Measurements from ENCODE around the gene CD3D.
A peak's percentile ranks its signal among the peaks of the same experiment; 100 is the strongest.

The CD3D gene

GRCh38 chr11:118304227-118304567, 38.3 kb downstream of the CD3D start:
- Histone ChIP-seq H3K9me3 (ENCODE audit: insufficient read depth, low read length, severe bottlenecking) (no peaks in the 10 kb centered on the region), H3K4me3 (ENCODE audit: low read depth in 1 of 2, low read length in 2 of 2) (peak overlapping the region; percentile 26 to 64; a peak in 3 of 4 replicates), H3K4me1 (ENCODE audit: insufficient read depth, low read length) (peaks cover 70% of the 10 kb centered on the region), H3K27ac (ENCODE audit: low read length) (peak overlapping the region; percentile 97), H3K79me2 (ENCODE audit: insufficient read depth, low read length) (peaks cover 74% of the 10 kb centered on the region), H2AFZ (ENCODE audit: low read depth, low read length) (peak overlapping the region; percentile 70), H4K20me1 (ENCODE audit: insufficient read depth, low read length) (no peaks in the 10 kb centered on the region), H3K36me3 (ENCODE audit: insufficient read depth, low read length) (peaks cover 34% of the 10 kb centered on the region), H3K4me2 (ENCODE audit: insufficient read depth, low read length) (peak overlapping the region; percentile 60), H3K9ac (ENCODE audit: low read depth, low read length) (peak overlapping the region; percentile 80), H3K27me3 (ENCODE audit: insufficient read depth, low read length, poor library complexity) (no peaks in the 10 kb centered on the region)
- DNase-seq: no peak
- TF ChIP-seq EZH2 (IDR thresholded peaks at IDR 0.05; ENCODE audit: borderline replicate concordance, low read depth, low read length, severe bottlenecking): no peak
- TF ChIP-seq, protein P1, sequence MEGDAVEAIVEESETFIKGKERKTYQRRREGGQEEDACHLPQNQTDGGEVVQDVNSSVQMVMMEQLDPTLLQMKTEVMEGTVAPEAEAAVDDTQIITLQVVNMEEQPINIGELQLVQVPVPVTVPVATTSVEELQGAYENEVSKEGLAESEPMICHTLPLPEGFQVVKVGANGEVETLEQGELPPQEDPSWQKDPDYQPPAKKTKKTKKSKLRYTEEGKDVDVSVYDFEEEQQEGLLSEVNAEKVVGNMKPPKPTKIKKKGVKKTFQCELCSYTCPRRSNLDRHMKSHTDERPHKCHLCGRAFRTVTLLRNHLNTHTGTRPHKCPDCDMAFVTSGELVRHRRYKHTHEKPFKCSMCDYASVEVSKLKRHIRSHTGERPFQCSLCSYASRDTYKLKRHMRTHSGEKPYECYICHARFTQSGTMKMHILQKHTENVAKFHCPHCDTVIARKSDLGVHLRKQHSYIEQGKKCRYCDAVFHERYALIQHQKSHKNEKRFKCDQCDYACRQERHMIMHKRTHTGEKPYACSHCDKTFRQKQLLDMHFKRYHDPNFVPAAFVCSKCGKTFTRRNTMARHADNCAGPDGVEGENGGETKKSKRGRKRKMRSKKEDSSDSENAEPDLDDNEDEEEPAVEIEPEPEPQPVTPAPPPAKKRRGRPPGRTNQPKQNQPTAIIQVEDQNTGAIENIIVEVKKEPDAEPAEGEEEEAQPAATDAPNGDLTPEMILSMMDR (IDR thresholded peaks at IDR 0.05; ENCODE audit: borderline replicate concordance, extremely low read depth, low read length, poor library complexity, severe bottlenecking): no peak
- ATAC-seq (ENCODE audit: insufficient read depth, low read depth): peak; percentile 72

DNA sequence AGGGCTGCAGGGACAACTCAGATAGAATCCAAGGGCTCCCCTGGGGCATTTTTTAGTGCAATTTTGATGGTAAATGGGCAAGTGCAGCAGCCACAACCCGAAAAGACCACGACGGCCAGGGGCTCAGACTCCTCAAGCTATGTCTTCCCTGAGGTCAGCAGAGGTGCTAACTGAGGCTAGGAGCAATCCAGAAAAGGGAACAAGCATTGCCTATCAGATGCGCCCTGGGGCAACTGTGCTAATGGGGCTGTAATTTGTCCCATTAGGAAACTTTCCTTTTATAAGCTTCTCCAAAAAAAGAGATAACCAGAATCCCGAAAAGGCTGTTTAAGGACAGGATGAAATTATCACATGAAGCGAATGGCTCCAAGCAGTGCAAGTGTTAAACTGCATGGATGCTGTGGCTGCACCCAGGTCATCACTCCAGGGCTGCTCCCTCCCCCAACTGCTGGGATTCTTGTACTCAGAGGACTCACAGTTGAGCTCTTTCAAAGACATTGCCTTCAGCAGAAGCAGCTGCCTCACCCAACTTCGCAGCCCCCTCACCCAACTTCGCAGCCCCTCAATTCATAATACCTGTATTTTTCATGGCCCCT, 40.8 kb downstream of the CD3D start:
- DNase-seq (no peak), ATAC-seq (ENCODE audit: insufficient read depth, low read depth) (no peak)
- no peaks in the 10 kb centered on the region for H3K9me3 ChIP-seq (ENCODE audit: insufficient read depth, low read length, severe bottlenecking)
- H3K4me3 ChIP-seq (ENCODE audit: low read depth in 1 of 2, low read length in 2 of 2): no peak overlapping the region
- H3K36me3 ChIP-seq (ENCODE audit: insufficient read depth, low read length): peaks cover 9% of the 10 kb centered on the region
- no peak overlapping the region for H2AFZ ChIP-seq (ENCODE audit: low read depth, low read length)
- H3K4me2 ChIP-seq (ENCODE audit: insufficient read depth, low read length): no peak overlapping the region
- no peaks in the 10 kb centered on the region for H3K27me3 ChIP-seq (ENCODE audit: insufficient read depth, low read length, poor library complexity)
- no peak overlapping the region for H3K9ac ChIP-seq (ENCODE audit: low read depth, low read length)
- H3K4me1 ChIP-seq (ENCODE audit: insufficient read depth, low read length): peaks cover 45% of the 10 kb centered on the region
- TF ChIP-seq, protein P1 (IDR thresholded peaks at IDR 0.05; ENCODE audit: borderline replicate concordance, extremely low read depth, low read length, poor library complexity, severe bottlenecking): no peak
- TF ChIP-seq EZH2 (IDR thresholded peaks at IDR 0.05; ENCODE audit: borderline replicate concordance, low read depth, low read length, severe bottlenecking): no peak
- H4K20me1 ChIP-seq (ENCODE audit: insufficient read depth, low read length): no peaks in the 10 kb centered on the region
- H3K27ac ChIP-seq (ENCODE audit: low read length): peak overlapping the region; percentile 22; the same call in 1 of the 2 replicates
- peaks cover 49% of the 10 kb centered on the region for H3K79me2 ChIP-seq (ENCODE audit: insufficient read depth, low read length)

DNA sequence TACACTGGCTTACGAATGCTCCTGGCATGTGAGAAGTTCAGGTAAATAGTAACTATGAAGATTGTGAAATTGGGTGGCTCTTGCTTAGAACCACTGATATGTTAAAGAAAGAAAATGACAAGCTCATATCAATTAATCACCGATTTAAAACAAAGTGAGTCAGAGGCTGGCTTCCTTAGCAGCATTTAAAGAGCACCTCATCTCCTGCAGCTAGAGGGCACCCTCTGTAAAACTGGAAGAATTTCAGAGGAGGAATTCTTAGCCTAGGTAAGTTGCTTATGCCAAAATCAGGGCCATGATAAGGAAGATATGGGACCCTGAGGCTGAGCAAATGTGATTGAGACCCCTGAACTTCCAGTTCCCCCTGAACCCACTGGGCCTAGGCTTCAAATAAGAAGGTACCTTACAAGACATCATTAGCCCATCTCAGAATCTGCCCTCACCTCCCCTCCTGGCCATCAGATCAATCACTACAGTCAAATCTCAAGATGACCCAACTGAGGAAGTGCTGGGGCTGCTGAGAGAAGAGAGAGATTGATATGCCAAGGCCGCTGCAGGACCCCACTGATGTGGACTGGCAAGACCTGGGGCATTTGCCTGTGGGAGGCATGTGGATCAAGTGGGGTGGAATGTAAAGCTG, 46.6 kb downstream of the CD3D start:
- Histone ChIP-seq H3K27me3 (ENCODE audit: insufficient read depth, low read length, poor library complexity) (no peaks in the 10 kb centered on the region), H3K36me3 (ENCODE audit: insufficient read depth, low read length) (no peaks in the 10 kb centered on the region), H3K79me2 (ENCODE audit: insufficient read depth, low read length) (no peaks in the 10 kb centered on the region), H3K9me3 (ENCODE audit: insufficient read depth, low read length, severe bottlenecking) (no peaks in the 10 kb centered on the region), H3K9ac (ENCODE audit: low read depth, low read length) (no peak overlapping the region), H3K27ac (ENCODE audit: low read length) (peak overlapping the region; percentile 13; the same call in 1 of the 2 replicates), H3K4me3 (ENCODE audit: low read depth in 1 of 2, low read length in 2 of 2) (no peak overlapping the region), H2AFZ (ENCODE audit: low read depth, low read length) (peak overlapping the region; percentile 41; the same call in 1 of the 2 replicates), H3K4me1 (ENCODE audit: insufficient read depth, low read length) (peaks cover 7% of the 10 kb centered on the region; the same call in 1 of the 2 replicates), H4K20me1 (ENCODE audit: insufficient read depth, low read length) (no peaks in the 10 kb centered on the region), H3K4me2 (ENCODE audit: insufficient read depth, low read length) (no peak overlapping the region)
- peak; percentile 82 for ATAC-seq (ENCODE audit: insufficient read depth, low read depth)
- DNase-seq: peak; percentile 58
- TF ChIP-seq, protein P1 (IDR thresholded peaks at IDR 0.05; ENCODE audit: borderline replicate concordance, extremely low read depth, low read length, poor library complexity, severe bottlenecking): peak; percentile 82
- no peak for TF ChIP-seq EZH2 (IDR thresholded peaks at IDR 0.05; ENCODE audit: borderline replicate concordance, low read depth, low read length, severe bottlenecking)
